ENCODE data around the gene ARTN. TPM values are rescaled to one million over a fixed set of nuclear protein-coding genes. Genes with fewer than 3 reads are reported as not detected.

ARTN gene
- total RNA-seq, 1 donor = not detected

GRCh38 chr1:43971336-43971980 is 37.9 kb downstream of the ARTN start:
- Histone ChIP-seq H3K36me3 (ENCODE audit: insufficient read depth, low read length) (peaks cover 21% of the 10 kb centered on the region), H3K27me3 (ENCODE audit: insufficient read depth, low read length) (no peaks in the 10 kb centered on the region), H4K20me1 (ENCODE audit: insufficient read depth, low read length) (peaks cover 13% of the 10 kb centered on the region), H3K27ac (ENCODE audit: low read depth, low read length) (no peak overlapping the region), H3K9me3 (ENCODE audit: low read depth, low read length) (no peaks in the 10 kb centered on the region), H3K79me2 (ENCODE audit: insufficient read depth, low read length) (peaks cover 36% of the 10 kb centered on the region), H3K4me1 (ENCODE audit: insufficient read depth, low read length) (peaks cover 24% of the 10 kb centered on the region), H3K4me3 (ENCODE audit: insufficient read depth, low read length) (no peak overlapping the region), H3K4me2 (ENCODE audit: insufficient read depth, low read length) (no peak overlapping the region), H2AFZ (ENCODE audit: low read length) (no peak overlapping the region)
- no peak for DNase-seq (ENCODE audit: insufficient read length, low spot score, missing footprints)
- TF ChIP-seq CTCF (IDR thresholded peaks at IDR 0.05; ENCODE audit: extremely low read depth, low read depth, low read length) = no peak

DNA sequence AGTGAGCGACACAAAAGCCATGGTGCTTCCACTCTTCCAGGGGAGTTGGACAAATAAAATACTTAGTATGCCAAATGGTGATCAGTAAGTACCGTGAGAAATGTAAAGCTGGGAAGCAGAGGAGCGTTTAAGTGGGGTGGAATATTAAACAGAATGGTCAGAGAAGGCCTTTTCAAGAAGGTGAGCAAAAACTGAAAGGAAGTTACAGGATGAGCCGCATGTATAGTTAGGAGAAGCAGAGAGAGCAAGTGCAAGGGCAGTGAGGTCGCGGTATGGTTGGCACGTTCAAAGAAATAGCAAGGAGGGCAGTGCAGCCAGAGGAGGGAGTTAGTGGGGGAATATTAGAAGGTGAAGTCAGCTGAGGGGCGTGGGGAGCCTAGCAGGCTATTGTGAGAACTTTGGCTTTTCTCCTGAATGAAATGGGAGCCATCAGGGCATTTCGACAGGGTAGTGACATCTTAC is 40.4 kb downstream of the ARTN start:
- H2AFZ ChIP-seq (ENCODE audit: low read length) = peak overlapping the region; percentile 93
- H3K4me1 ChIP-seq (ENCODE audit: insufficient read depth, low read length) = peaks cover 42% of the 10 kb centered on the region

DNA sequence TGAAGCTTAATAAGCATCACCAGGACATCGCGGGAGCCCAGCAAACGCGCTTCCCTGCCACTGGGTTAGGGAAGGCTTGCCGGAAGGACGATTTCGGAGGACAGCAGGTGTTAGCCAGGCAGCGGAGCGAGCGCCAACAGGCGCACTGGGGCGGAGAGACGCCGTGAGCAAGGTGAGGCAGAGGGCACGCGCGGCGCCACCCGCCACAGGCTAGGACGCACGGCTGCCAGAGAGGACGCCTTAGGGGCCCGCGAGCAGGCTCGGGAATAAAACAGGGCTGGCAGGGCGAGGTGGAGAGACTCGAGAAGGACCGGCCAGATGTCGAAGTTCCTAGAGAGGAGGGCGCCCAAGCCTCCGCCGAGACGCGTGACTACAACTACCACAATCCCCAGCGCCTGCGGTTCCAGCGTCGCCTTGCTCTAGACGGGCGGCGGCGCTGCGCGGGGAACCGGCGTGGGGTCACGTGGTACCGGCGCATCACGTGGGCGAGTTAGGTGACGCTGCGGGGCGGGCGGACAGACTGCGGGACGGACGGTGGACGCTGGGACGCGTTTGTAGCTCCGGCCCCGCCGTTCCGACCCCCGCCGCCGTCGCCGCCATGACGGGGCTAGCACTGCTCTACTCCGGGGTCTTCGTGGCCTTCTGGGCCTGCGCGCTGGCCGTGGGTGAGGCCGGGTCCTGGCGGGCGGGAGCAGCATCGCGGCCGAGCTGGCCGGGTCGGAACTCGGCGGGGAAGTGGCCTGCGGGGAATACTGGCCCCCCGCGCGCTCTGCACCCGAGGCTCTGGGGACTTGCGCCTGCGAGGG is 41.0 kb downstream of the ARTN start, which contains the start of gene ATP6V0B:
Gene ATP6V0B (plus strand): TSS at position 518 of the 806 bp plus-strand sequence. CDS start 81 bp downstream, at position 599.
- peak within 1 kb of the TSS; percentile 96 for H3K4me2 ChIP-seq (ENCODE audit: insufficient read depth, low read length)
- H4K20me1 ChIP-seq (ENCODE audit: insufficient read depth, low read length) = peaks cover 27% of the 10 kb centered on the region
- H3K27me3 ChIP-seq (ENCODE audit: insufficient read depth, low read length) = no peaks in the 10 kb centered on the region
- peak within 1 kb of the TSS; percentile 93 for H2AFZ ChIP-seq (ENCODE audit: low read length)
- DNase-seq (ENCODE audit: insufficient read length, low spot score, missing footprints) = peak; percentile 100
- H3K4me3 ChIP-seq (ENCODE audit: insufficient read depth, low read length) = peak within 1 kb of the TSS; percentile 94
- H3K9me3 ChIP-seq (ENCODE audit: low read depth, low read length) = no peaks in the 10 kb centered on the region
- H3K79me2 ChIP-seq (ENCODE audit: insufficient read depth, low read length) = peaks cover 62% of the 10 kb centered on the region
- H3K4me1 ChIP-seq (ENCODE audit: insufficient read depth, low read length) = peaks cover 42% of the 10 kb centered on the region
- peaks cover 33% of the 10 kb centered on the region for H3K36me3 ChIP-seq (ENCODE audit: insufficient read depth, low read length)
- peak within 1 kb of the TSS; percentile 79 for H3K27ac ChIP-seq (ENCODE audit: low read depth, low read length)
- TF ChIP-seq CTCF (IDR thresholded peaks at IDR 0.05; ENCODE audit: extremely low read depth, low read depth, low read length) = no peak

More for the DNA sequence above, 40.4 kb downstream of the ARTN start:
- peak; percentile 61 for DNase-seq (ENCODE audit: insufficient read length, low spot score, missing footprints)
- Histone ChIP-seq H3K9me3 (ENCODE audit: low read depth, low read length) (no peaks in the 10 kb centered on the region), H3K79me2 (ENCODE audit: insufficient read depth, low read length) (peaks cover 60% of the 10 kb centered on the region), H3K27me3 (ENCODE audit: insufficient read depth, low read length) (no peaks in the 10 kb centered on the region), H3K36me3 (ENCODE audit: insufficient read depth, low read length) (peaks cover 33% of the 10 kb centered on the region), H3K27ac (ENCODE audit: low read depth, low read length) (no peak overlapping the region), H3K4me2 (ENCODE audit: insufficient read depth, low read length) (peak overlapping the region; percentile 96), H3K4me3 (ENCODE audit: insufficient read depth, low read length) (peak overlapping the region; percentile 94), H4K20me1 (ENCODE audit: insufficient read depth, low read length) (peaks cover 27% of the 10 kb centered on the region)
- no peak for TF ChIP-seq CTCF (IDR thresholded peaks at IDR 0.05; ENCODE audit: extremely low read depth, low read depth, low read length)
